ENCODE data around the gene AGFG2. TPM values are rescaled to one million over a fixed set of nuclear protein-coding genes. Genes with fewer than 3 reads are reported as not detected.

The AGFG2 gene
- total and polyA plus RNA-seq, 2 of the 13 experiments (the other 11 are each of a cell fraction or from before 2014, with no cell fraction given): 125 to 132 TPM

- no peak overlapping the region for H3K9ac ChIP-seq (ENCODE audit: insufficient read depth, low read depth, low read length)
- peaks cover 0 to 9% of the 10 kb centered on the region in 2 experiments; a peak in 3 of 5 replicates for H3K27me3 ChIP-seq (ENCODE audit: control insufficient read depth in 1 of 2, insufficient read depth in 2 of 2, low read length in 2 of 2)
- in situ Hi-C loops (cut with HindIII; ENCODE audit: extremely low pct_ligation_motif_present, low pct_unique_long_range_greater_than_20kb): no loop called here
- H3K36me3 ChIP-seq (replicated peaks in 1 of 2; ENCODE audit: control insufficient read depth in 1 of 2, insufficient read depth in 2 of 2, low read length in 2 of 2): no peaks in the 10 kb centered on the region
- DNase-seq (ENCODE audit: low spot score): no peak
- peak overlapping the region; percentile 40 for H3K4me2 ChIP-seq (ENCODE audit: low read depth, low read length)
- H3K4me1 ChIP-seq (ENCODE audit: insufficient read depth, low read length): peaks cover 46% of the 10 kb centered on the region
- FAIRE-seq: no peak
- H3K4me3 ChIP-seq (replicated peaks in 1 of 3; ENCODE audit: insufficient read depth in 1 of 3, low read depth in 2 of 3, low read length in 3 of 3): peak overlapping the region in 1 of 3 experiments; percentile 38; a peak in 1 of 6 replicates
- no TSS peak for BruUV-seq (replicated peaks)
- CTCF ChIA-PET (ENCODE audit: low intra/inter-chr PET ratio, low total read pairs): interaction anchor here (0.8 kb wide), 1 partner anchor 120 kb away, joined by 6 read pairs; no protein-coding TSS in a partner anchor
- POLR2A ChIA-PET: interaction anchor here (1.2 to 1.4 kb wide), 3 partner anchors 19 to 116 kb away, joined by 3 to 7 read pairs (median 4); partner anchors contain the start of genes MOSPD3 and POP7
- intact Hi-C loops (cut with micrococcal nuclease; ENCODE audit: unreplicated experiment): no loop called here
- no peaks in the 10 kb centered on the region for H3K9me3 ChIP-seq (ENCODE audit: low read length)
- peaks cover 7% of the 10 kb centered on the region; the same call in 1 of the 2 replicates for H4K20me1 ChIP-seq (ENCODE audit: insufficient read depth, low read length)
- WGBS (ENCODE audit: low lambda C conversion rate): 9% methylated on average over 7 of the region's 7 CpGs
- no peak overlapping the region for H3K27ac ChIP-seq (ENCODE audit: extremely low read length, insufficient read depth, low read length)
- H2AFZ ChIP-seq (ENCODE audit: low read length): no peak overlapping the region
- ATAC-seq: no peak
- peaks cover 6% of the 10 kb centered on the region for H3K79me2 ChIP-seq (ENCODE audit: insufficient read depth, low read length)
- TF ChIP-seq ZNF781 (CRISPR knock-in tag; IDR thresholded peaks at IDR 0.05; ENCODE audit: borderline replicate concordance, not compliant biosample characterization) (no peak), TBX3 (IDR thresholded peaks at IDR 0.05; ENCODE audit: borderline replicate concordance) (no peak), NR2F1 (CRISPR knock-in tag; IDR thresholded peaks at IDR 0.05) (peak in 1 of 2 experiments; percentile 37; a peak in 1 of 4 replicates), ZNF329 (CRISPR knock-in tag; IDR thresholded peaks at IDR 0.05; ENCODE audit: low read depth) (no peak), ATF7-NPFF (CRISPR knock-in tag; IDR thresholded peaks at IDR 0.05; ENCODE audit: low read depth) (no peak), AKAP8 (CRISPR knock-in tag; IDR thresholded peaks at IDR 0.05) (no peak), ZNF784 (CRISPR knock-in tag; IDR thresholded peaks at IDR 0.05; ENCODE audit: borderline replicate concordance) (no peak), ZNF720 (CRISPR knock-in tag; IDR thresholded peaks at IDR 0.05) (no peak), FOXM1 (CRISPR knock-in tag; IDR thresholded peaks at IDR 0.05) (no peak), ZNF792 (CRISPR knock-in tag; IDR thresholded peaks at IDR 0.05) (no peak), ZNF660 (CRISPR knock-in tag; IDR thresholded peaks at IDR 0.05; ENCODE audit: borderline replicate concordance, low read depth) (no peak), ZNF337 (CRISPR knock-in tag; IDR thresholded peaks at IDR 0.05; ENCODE audit: borderline replicate concordance, low read depth) (no peak), NR2F2 (IDR thresholded peaks at IDR 0.05; ENCODE audit: borderline replicate concordance, low read depth) (0 out of 2 replicates have a peak, but pooled peaks have one; percentile 52), FOXJ3 (CRISPR knock-in tag; IDR thresholded peaks at IDR 0.05; ENCODE audit: borderline replicate concordance) (no peak), HOXA3 (CRISPR knock-in tag; IDR thresholded peaks at IDR 0.05) (no peak), ZNF224 (CRISPR knock-in tag; IDR thresholded peaks at IDR 0.05) (no peak), PATZ1 (CRISPR knock-in tag; IDR thresholded peaks at IDR 0.05) (peak; percentile 38; the same call in 1 of the 2 replicates), ZNF281 (CRISPR knock-in tag; IDR thresholded peaks at IDR 0.05; ENCODE audit: borderline replicate concordance) (peak; percentile 58; the same call in 1 of the 2 replicates)
Measured at GRCh38 chr7:100589341-100589947, 50.4 kb downstream of the AGFG2 start.
